ENCODE results near the gene ROBO1. TPM values are rescaled to one million over a fixed set of nuclear protein-coding genes. Genes with fewer than 3 reads are reported as not detected.

Gene ROBO1
- total and polyA plus RNA-seq, 4 donors = 1.0 to 30.3 (median 3.9) TPM

DNA sequence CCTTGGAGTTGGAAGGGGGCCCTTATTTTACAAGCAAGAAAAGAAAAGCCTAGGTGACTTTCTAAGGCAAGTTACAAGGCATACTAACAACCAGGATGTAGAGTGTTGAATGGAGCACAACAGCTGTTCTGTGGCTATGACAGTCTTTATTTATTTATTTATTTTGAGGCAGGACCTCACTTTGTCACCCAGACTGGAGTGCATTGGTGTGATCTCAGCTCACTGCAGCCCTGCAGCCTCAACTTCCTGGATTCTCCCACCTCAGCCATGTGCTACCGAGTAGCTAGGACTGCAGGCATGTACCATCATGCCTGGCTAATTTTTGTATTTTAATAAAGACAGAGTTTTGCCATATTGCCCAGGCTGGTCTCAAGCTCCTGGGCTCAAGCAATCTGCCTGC lies 973.4 kb downstream of the ROBO1 start:
- no peaks in the 10 kb centered on the region for H3K27me3 ChIP-seq (ENCODE audit: control insufficient read depth in 4 of 4, insufficient read depth in 4 of 4, low read length in 3 of 4)
- TF ChIP-seq NR2F2 (IDR thresholded peaks at IDR 0.05) (no peak), HNF4A (conservative IDR thresholded peaks at IDR 0.05) (no peak), EGR1 (IDR thresholded peaks at IDR 0.05; ENCODE audit: low read depth in 2 of 2) (no peak), SP1 (IDR thresholded peaks at IDR 0.05) (no peak)
- TF ChIP-seq, protein P1, sequence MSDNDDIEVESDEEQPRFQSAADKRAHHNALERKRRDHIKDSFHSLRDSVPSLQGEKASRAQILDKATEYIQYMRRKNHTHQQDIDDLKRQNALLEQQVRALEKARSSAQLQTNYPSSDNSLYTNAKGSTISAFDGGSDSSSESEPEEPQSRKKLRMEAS (IDR thresholded peaks at IDR 0.05) = no peak
- TF ChIP-seq, protein P2, sequence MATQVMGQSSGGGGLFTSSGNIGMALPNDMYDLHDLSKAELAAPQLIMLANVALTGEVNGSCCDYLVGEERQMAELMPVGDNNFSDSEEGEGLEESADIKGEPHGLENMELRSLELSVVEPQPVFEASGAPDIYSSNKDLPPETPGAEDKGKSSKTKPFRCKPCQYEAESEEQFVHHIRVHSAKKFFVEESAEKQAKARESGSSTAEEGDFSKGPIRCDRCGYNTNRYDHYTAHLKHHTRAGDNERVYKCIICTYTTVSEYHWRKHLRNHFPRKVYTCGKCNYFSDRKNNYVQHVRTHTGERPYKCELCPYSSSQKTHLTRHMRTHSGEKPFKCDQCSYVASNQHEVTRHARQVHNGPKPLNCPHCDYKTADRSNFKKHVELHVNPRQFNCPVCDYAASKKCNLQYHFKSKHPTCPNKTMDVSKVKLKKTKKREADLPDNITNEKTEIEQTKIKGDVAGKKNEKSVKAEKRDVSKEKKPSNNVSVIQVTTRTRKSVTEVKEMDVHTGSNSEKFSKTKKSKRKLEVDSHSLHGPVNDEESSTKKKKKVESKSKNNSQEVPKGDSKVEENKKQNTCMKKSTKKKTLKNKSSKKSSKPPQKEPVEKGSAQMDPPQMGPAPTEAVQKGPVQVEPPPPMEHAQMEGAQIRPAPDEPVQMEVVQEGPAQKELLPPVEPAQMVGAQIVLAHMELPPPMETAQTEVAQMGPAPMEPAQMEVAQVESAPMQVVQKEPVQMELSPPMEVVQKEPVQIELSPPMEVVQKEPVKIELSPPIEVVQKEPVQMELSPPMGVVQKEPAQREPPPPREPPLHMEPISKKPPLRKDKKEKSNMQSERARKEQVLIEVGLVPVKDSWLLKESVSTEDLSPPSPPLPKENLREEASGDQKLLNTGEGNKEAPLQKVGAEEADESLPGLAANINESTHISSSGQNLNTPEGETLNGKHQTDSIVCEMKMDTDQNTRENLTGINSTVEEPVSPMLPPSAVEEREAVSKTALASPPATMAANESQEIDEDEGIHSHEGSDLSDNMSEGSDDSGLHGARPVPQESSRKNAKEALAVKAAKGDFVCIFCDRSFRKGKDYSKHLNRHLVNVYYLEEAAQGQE (IDR thresholded peaks at IDR 0.05) = no peak
- H3K9me3 ChIP-seq (ENCODE audit: control insufficient read depth in 4 of 4, low read length in 3 of 4) = no peaks in the 10 kb centered on the region
- H3K4me3 ChIP-seq (ENCODE audit: low read depth in 1 of 3, low read length in 3 of 3) = no peak overlapping the region
- no peaks in the 10 kb centered on the region for H3K4me1 ChIP-seq (ENCODE audit: control insufficient read depth in 4 of 4, insufficient read depth in 4 of 4, low read length in 3 of 4)
- H3K9ac ChIP-seq (ENCODE audit: low read depth in 1 of 2, low read length in 2 of 2) = no peak overlapping the region
- H3K36me3 ChIP-seq (ENCODE audit: control insufficient read depth in 4 of 4, insufficient read depth in 3 of 4, low read depth in 1 of 4, low read length in 3 of 4) = no peaks in the 10 kb centered on the region
- no peak overlapping the region for H3K27ac ChIP-seq (ENCODE audit: low read depth in 1 of 2, low read length in 2 of 2)
- WGBS = 91% methylated on average over 1 of the region's 1 CpG
- no peak for DNase-seq (ENCODE audit: low spot score)

DNA sequence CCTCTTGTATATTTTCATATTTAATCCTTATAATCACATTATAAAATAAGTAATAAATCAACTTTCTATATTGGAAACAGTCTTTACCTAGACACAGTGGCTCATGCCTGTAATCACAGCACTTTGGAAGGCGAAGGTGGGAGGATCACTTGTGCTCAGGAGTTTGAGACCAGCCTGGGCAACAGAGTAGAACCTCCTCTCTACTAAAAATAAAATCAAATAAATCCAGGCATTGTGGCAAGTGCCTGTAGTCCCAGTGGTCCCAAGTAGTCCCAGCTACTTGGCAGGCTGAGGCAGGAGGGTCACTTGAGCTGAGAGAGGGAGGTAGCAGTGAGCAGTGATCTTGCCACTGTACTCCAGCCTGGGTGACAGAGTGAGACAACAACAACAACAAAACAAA lies 975.1 kb downstream of the ROBO1 start:
- no peaks in the 10 kb centered on the region for H3K4me1 ChIP-seq (ENCODE audit: control insufficient read depth in 4 of 4, insufficient read depth in 4 of 4, low read length in 3 of 4)
- TF ChIP-seq, protein P1 (IDR thresholded peaks at IDR 0.05) = no peak
- no peak for TF ChIP-seq FOXA1 (IDR thresholded peaks at IDR 0.05)
- TF ChIP-seq, protein P3, sequence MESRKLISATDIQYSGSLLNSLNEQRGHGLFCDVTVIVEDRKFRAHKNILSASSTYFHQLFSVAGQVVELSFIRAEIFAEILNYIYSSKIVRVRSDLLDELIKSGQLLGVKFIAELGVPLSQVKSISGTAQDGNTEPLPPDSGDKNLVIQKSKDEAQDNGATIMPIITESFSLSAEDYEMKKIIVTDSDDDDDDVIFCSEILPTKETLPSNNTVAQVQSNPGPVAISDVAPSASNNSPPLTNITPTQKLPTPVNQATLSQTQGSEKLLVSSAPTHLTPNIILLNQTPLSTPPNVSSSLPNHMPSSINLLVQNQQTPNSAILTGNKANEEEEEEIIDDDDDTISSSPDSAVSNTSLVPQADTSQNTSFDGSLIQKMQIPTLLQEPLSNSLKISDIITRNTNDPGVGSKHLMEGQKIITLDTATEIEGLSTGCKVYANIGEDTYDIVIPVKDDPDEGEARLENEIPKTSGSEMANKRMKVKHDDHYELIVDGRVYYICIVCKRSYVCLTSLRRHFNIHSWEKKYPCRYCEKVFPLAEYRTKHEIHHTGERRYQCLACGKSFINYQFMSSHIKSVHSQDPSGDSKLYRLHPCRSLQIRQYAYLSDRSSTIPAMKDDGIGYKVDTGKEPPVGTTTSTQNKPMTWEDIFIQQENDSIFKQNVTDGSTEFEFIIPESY (IDR thresholded peaks at IDR 0.05) = no peak
- H3K4me3 ChIP-seq (ENCODE audit: low read depth in 1 of 3, low read length in 3 of 3) = no peak overlapping the region
- DNase-seq (ENCODE audit: low spot score) = no peak
- WGBS = 95% methylated on average over 1 of the region's 1 CpG
- no peak overlapping the region for H3K9ac ChIP-seq (ENCODE audit: low read depth in 1 of 2, low read length in 2 of 2)
- no peaks in the 10 kb centered on the region for H3K9me3 ChIP-seq (ENCODE audit: control insufficient read depth in 4 of 4, low read length in 3 of 4)
- H3K27me3 ChIP-seq (ENCODE audit: control insufficient read depth in 4 of 4, insufficient read depth in 4 of 4, low read length in 3 of 4) = no peaks in the 10 kb centered on the region
- H3K27ac ChIP-seq (ENCODE audit: low read depth in 1 of 2, low read length in 2 of 2) = no peak overlapping the region
- no peaks in the 10 kb centered on the region for H3K36me3 ChIP-seq (ENCODE audit: control insufficient read depth in 4 of 4, insufficient read depth in 3 of 4, low read depth in 1 of 4, low read length in 3 of 4)

DNA sequence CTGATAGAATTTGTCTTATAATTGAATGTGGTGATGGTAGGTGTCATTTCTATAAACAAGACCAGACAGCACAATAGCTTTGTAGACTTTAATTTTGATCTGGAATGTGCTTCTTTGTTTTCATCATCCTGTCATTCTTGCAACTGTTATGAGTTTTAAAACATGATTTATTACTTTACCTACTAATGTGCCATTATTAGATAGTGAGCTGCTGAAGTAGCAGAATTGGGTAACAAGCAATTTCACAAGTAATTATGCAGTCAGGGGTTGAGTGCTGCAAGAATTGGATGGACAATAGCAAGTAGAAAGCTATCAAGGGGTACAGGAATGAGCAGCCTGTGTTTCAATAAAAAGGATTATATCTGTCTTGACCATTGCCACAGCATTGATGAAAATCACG lies 975.6 kb downstream of the ROBO1 start:
- Histone ChIP-seq H3K4me3 (ENCODE audit: low read depth in 1 of 3, low read length in 3 of 3) (no peak overlapping the region), H3K27me3 (ENCODE audit: control insufficient read depth in 4 of 4, insufficient read depth in 4 of 4, low read length in 3 of 4) (no peaks in the 10 kb centered on the region), H3K27ac (ENCODE audit: low read depth in 1 of 2, low read length in 2 of 2) (no peak overlapping the region), H3K9me3 (ENCODE audit: control insufficient read depth in 4 of 4, low read length in 3 of 4) (no peaks in the 10 kb centered on the region), H3K9ac (ENCODE audit: low read depth in 1 of 2, low read length in 2 of 2) (no peak overlapping the region), H3K36me3 (ENCODE audit: control insufficient read depth in 4 of 4, insufficient read depth in 3 of 4, low read depth in 1 of 4, low read length in 3 of 4) (no peaks in the 10 kb centered on the region), H3K4me1 (ENCODE audit: control insufficient read depth in 4 of 4, insufficient read depth in 4 of 4, low read length in 3 of 4) (no peaks in the 10 kb centered on the region)
- 94% methylated on average over 1 of the region's 1 CpG for WGBS
- no peak for DNase-seq (ENCODE audit: low spot score)
- TF ChIP-seq, protein P3 (IDR thresholded peaks at IDR 0.05) = no peak
- TF ChIP-seq GABPA (IDR thresholded peaks at IDR 0.05 in 1 of 2, conservative IDR thresholded peaks at IDR 0.05 in 1 of 2) (no peak), TAF1 (conservative IDR thresholded peaks at IDR 0.05) (no peak), HNF4A (conservative IDR thresholded peaks at IDR 0.05) (no peak), HNF4G (IDR thresholded peaks at IDR 0.05) (no peak), RAD21 (IDR thresholded peaks at IDR 0.05) (no peak), JUND (IDR thresholded peaks at IDR 0.05) (no peak), FOXA1 (IDR thresholded peaks at IDR 0.05) (no peak), FOXA2 (IDR thresholded peaks at IDR 0.05) (no peak), EGR1 (IDR thresholded peaks at IDR 0.05; ENCODE audit: low read depth in 2 of 2) (no peak), NR2F2 (IDR thresholded peaks at IDR 0.05) (no peak)
- TF ChIP-seq, protein P4, sequence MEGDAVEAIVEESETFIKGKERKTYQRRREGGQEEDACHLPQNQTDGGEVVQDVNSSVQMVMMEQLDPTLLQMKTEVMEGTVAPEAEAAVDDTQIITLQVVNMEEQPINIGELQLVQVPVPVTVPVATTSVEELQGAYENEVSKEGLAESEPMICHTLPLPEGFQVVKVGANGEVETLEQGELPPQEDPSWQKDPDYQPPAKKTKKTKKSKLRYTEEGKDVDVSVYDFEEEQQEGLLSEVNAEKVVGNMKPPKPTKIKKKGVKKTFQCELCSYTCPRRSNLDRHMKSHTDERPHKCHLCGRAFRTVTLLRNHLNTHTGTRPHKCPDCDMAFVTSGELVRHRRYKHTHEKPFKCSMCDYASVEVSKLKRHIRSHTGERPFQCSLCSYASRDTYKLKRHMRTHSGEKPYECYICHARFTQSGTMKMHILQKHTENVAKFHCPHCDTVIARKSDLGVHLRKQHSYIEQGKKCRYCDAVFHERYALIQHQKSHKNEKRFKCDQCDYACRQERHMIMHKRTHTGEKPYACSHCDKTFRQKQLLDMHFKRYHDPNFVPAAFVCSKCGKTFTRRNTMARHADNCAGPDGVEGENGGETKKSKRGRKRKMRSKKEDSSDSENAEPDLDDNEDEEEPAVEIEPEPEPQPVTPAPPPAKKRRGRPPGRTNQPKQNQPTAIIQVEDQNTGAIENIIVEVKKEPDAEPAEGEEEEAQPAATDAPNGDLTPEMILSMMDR (IDR thresholded peaks at IDR 0.05; ENCODE audit: low read depth, low read length, missing input control) = no peak
